Fibroblast of villous mesenchyme (primary cell): Measurements from ENCODE around the gene CD93. TPM values are rescaled to one million over a fixed set of nuclear protein-coding genes. Genes with fewer than 3 reads are reported as not detected.

ENCODE experiments used
- DNase-seq: peaks from one replicate; pipeline ENCODE4 v3.0.0-alpha.2; 2010; ENCODE audit warnings: low read depth
- H3K4me3 ChIP-seq: 2 replicates; pipeline ENCODE4 v1.5.1; 2011; ENCODE audit warnings: low read depth, mild to moderate bottlenecking, low read length
- total RNA-seq: library from RNA; depleted of rRNA; stranded (reverse); fragments of >200 nt; gene quantifications from 2 replicates; pipeline ENCODE4 v1.2.3, GENCODE V29; 2012
- TF ChIP-seq, protein P1 (sequence below): IDR thresholded peaks from 2 replicates; pipeline ENCODE4 v1.5.1; 2012; ENCODE audit warnings: low read depth, mild to moderate bottlenecking, low read length; ENCODE audit not compliant: insufficient read depth

Gene CD93
- total RNA-seq, 1 donor: under 0.01 TPM

DNA sequence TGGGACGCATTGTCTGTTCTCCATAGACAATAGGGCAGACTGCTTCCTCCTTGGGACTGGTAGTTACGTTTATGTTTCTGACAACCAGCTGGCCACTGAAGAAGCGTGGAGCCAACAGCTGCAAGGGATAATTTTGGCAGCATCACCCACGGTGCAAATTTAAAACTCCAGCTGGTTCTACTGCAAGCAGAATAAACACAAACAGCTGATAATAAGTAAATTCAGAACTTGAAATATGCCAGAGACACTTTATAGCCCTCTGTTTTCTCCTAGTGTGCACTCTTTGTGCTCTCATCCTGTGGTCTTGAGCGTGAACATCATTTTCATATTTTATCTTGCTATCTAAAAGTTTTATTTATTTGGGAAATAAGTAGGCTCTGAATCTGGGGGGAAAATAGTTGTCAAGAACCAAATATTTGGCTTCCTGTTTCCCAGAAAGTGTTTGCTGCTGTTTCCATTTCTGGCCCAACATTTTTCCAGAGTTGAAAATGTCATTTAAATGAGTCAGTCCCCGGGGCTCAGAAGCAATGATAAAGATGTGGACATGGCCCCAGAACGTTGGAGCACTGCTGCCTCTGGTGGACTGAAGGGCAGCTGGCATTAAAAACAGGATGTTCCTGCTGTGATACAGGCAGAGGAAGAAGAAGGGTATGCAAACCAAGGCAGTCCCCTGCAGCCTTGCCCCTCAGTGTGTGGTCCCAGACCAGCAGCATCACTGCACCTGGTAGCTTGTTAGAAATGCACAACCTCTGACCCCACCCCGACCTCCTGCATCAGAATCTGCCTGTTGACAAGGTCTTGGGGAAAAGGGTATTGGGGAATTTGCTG is 24.2 kb downstream of the CD93 start:
- peak; percentile 93 for DNase-seq
- TF ChIP-seq, protein P1, sequence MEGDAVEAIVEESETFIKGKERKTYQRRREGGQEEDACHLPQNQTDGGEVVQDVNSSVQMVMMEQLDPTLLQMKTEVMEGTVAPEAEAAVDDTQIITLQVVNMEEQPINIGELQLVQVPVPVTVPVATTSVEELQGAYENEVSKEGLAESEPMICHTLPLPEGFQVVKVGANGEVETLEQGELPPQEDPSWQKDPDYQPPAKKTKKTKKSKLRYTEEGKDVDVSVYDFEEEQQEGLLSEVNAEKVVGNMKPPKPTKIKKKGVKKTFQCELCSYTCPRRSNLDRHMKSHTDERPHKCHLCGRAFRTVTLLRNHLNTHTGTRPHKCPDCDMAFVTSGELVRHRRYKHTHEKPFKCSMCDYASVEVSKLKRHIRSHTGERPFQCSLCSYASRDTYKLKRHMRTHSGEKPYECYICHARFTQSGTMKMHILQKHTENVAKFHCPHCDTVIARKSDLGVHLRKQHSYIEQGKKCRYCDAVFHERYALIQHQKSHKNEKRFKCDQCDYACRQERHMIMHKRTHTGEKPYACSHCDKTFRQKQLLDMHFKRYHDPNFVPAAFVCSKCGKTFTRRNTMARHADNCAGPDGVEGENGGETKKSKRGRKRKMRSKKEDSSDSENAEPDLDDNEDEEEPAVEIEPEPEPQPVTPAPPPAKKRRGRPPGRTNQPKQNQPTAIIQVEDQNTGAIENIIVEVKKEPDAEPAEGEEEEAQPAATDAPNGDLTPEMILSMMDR: peak; percentile 70
- no peak overlapping the region for H3K4me3 ChIP-seq

DNA sequence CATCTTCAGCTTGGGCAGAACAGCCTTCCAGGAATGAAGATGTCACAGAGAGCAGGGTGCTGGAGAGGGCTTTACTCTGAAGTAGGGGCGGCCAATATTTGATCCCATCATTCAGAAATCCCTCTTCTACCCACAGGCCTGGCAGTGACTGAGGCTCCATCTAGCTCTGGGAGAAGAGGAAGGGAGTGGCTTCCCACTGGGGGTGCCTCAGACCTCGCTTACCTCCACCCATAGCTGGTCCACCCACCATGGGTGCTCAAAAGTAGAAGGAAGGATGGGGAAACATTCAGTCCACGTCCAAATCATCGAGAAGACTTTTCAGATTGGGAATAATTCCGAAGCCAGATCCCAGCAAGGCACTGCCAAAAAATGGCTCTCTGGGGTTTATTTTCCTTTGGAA is 24.9 kb downstream of the CD93 start:
- TF ChIP-seq, protein P1: no peak
- no peak overlapping the region for H3K4me3 ChIP-seq
- DNase-seq: no peak

DNA sequence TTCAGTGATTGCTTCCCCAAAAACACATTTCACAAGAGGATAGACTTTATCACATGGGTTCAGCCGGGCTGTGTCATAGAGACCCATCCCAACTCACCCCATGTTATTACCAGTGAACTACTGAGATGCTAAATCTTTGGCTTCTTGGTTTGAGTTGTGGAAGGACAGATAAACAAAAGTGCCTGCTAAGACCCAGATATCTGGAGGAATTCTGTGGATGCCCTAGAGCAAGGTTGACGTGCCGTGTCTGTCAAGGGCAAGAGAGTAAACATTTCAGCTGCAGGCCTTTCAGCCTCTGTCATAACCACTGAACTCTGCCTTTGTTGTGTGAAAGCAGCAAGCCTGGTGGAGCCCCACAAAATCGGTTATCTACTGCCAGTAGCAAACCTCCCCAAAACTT is 25.5 kb downstream of the CD93 start:
- TF ChIP-seq, protein P1: no peak
- peak; percentile 9 for DNase-seq

DNA sequence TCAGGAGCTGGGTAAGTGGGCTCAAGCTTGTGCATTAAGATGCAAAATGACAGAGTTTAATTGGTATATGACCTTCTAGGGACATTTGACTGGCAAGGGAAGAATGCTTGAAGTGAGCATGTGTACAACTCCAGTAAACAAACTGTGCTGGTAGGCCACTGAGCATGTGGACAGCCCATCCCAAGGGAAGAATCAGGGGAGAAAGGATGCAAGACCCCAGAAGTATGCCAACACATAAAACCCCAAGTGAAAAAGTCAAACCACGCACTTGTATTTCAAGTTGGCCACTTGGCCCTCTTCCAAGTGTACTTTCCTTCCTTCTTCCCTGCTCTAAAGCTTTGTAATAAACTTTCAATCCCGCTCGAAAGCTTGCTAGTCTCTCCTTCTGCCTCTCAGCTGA is 26.3 kb downstream of the CD93 start:
- peak; percentile 6 for DNase-seq
- no peak overlapping the region for H3K4me3 ChIP-seq
- TF ChIP-seq, protein P1: no peak

More for the DNA sequence above, 25.5 kb downstream of the CD93 start:
- H3K4me3 ChIP-seq: no peak overlapping the region

DNA sequence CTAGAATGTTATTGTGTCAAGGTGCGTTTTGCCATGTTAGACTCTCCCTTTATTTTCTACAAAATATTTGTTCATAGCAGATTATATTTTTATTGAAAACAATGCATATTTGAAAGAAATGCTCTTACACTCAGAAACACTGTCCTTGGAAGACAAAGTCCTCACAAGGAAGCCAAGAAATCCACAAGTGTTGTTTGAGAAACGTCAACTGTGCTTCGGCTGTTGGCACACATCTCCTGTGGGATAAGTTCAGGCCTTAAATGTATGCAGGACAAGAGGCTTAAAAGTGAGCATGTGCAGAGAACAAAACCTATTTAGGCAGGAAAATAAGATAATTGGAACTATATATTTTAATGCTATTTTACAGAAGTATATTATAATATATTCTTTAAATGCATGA is 27.1 kb downstream of the CD93 start:
- TF ChIP-seq, protein P1: no peak
- H3K4me3 ChIP-seq: no peak overlapping the region
- no peak for DNase-seq

DNA sequence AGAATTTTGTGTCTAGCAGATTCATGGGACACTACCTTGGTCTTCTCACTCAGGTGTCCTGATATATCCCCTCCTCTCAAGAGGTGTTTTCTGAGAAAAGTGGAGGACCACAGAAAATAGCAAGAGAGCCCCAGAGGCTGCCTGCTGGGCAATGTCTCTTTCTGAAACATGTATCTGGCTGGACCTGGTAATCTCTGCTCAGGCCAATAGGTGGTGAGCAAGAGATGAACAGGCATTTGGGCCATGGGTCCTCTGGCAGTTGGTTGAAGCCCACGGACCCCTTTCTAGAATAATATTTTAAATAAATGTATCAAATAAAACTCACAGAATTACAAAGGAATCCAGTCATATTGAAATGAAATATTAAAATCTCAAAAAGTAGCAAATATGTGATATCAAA is 27.9 kb downstream of the CD93 start:
- TF ChIP-seq, protein P1: no peak
- H3K4me3 ChIP-seq: no peak overlapping the region
- DNase-seq: no peak

DNA sequence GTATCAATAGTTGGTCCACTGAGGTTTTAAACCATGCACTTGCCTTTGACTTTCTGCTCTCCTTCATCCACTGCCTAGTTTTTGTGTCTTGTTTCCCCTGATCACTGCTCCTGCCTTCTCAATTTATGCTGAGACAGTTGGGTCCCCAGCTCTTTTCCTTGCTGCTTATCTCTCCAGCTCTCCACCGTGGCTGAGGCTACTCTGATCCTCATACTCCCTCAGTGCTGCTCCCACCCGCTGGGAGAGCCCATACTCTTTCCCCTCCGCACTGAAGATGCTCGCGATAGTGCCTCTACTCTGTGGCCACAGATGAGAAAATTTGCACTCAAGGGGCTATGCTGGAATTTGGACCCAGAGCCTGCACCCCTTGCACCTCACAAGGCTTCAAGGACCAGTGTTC is 33.2 kb downstream of the CD93 start:
- TF ChIP-seq, protein P1: no peak
- no peak for DNase-seq
- H3K4me3 ChIP-seq: no peak overlapping the region
